ENCODE measurements around the gene TTC16. TPM values are rescaled to one million over a fixed set of nuclear protein-coding genes. Genes with fewer than 3 reads are reported as not detected.

TTC16 gene
- polyA plus RNA-seq, 1 donor from 2014 or later = 0.11 TPM

DNA sequence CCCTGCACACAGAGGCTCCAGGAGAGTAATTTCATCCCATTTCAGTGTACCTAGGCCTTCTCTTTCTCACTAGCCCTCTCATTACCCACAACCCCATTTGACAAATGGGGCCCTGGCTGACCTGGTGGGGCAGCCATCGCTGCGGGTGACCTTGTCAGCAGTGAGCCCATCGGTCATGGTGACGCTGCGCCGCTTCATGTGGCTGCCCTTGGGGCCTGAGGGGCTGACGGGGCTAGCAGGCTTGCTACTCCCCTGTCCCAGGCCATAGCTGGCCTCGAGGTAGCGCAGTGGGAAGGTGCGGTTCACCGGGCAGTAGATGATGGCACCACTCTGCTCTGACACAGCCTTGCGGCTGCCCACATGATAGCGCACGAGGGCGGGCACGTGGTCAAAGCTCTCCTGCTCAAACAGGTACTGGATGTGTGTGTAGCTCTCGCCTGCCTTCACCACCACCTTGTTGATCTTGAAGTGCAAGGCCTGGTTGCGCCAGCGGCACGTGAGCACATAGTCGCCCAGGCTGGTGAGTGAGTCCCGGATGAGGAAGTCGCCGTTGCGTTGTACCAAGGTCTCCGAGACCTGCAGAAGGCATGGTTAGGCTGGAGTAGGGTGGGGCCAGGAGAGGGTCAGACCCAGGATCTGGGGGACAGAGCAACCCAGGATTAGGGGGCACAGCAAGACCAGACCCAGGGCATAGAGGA is 33.4 kb downstream of the TTC16 start:
- H3F3A ChIP-seq (ENCODE audit: insufficient read depth, low read length, poor library complexity, severe bottlenecking) = no peaks in the 10 kb centered on the region
- H3K9me3 ChIP-seq (ENCODE audit: low read length) = no peaks in the 10 kb centered on the region
- H3K9ac ChIP-seq (ENCODE audit: low read length) = no peak overlapping the region
- no peak overlapping the region for H3K27ac ChIP-seq (ENCODE audit: low read length)
- no peaks in the 10 kb centered on the region for H4K20me1 ChIP-seq (ENCODE audit: insufficient read depth)
- H2AFZ ChIP-seq (ENCODE audit: low read depth, low read length) = no peak overlapping the region
- no peaks in the 10 kb centered on the region for H3K27me3 ChIP-seq (ENCODE audit: insufficient read depth, low read depth, low read length)
- H3K79me2 ChIP-seq (replicated peaks; ENCODE audit: insufficient read depth, low read length) = peaks cover 19% of the 10 kb centered on the region
- no peaks in the 10 kb centered on the region for H3K36me3 ChIP-seq (ENCODE audit: insufficient read depth, low read length)
- no peak overlapping the region for H3K4me3 ChIP-seq (ENCODE audit: low read length)
- TF ChIP-seq TAF1 (IDR thresholded peaks at IDR 0.05; ENCODE audit: low read depth) (no peak), SMC3 (conservative IDR thresholded peaks at IDR 0.05; ENCODE audit: poor library complexity) (no peak), MXI1 (conservative IDR thresholded peaks at IDR 0.05; ENCODE audit: poor library complexity, severe bottlenecking) (no peak), EZH2 (IDR thresholded peaks at IDR 0.05; ENCODE audit: borderline replicate concordance, insufficient read depth, low read length, poor library complexity, severe bottlenecking) (no peak), EP300 (conservative IDR thresholded peaks at IDR 0.05; ENCODE audit: poor library complexity, severe bottlenecking) (no peak), RAD21 (conservative IDR thresholded peaks at IDR 0.05) (no peak), POLR2AphosphoS5 (IDR thresholded peaks at IDR 0.05) (no peak)
- TF ChIP-seq, protein P1, sequence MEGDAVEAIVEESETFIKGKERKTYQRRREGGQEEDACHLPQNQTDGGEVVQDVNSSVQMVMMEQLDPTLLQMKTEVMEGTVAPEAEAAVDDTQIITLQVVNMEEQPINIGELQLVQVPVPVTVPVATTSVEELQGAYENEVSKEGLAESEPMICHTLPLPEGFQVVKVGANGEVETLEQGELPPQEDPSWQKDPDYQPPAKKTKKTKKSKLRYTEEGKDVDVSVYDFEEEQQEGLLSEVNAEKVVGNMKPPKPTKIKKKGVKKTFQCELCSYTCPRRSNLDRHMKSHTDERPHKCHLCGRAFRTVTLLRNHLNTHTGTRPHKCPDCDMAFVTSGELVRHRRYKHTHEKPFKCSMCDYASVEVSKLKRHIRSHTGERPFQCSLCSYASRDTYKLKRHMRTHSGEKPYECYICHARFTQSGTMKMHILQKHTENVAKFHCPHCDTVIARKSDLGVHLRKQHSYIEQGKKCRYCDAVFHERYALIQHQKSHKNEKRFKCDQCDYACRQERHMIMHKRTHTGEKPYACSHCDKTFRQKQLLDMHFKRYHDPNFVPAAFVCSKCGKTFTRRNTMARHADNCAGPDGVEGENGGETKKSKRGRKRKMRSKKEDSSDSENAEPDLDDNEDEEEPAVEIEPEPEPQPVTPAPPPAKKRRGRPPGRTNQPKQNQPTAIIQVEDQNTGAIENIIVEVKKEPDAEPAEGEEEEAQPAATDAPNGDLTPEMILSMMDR (IDR thresholded peaks at IDR 0.05; ENCODE audit: poor library complexity, severe bottlenecking) = no peak
- TF ChIP-seq, protein P2, sequence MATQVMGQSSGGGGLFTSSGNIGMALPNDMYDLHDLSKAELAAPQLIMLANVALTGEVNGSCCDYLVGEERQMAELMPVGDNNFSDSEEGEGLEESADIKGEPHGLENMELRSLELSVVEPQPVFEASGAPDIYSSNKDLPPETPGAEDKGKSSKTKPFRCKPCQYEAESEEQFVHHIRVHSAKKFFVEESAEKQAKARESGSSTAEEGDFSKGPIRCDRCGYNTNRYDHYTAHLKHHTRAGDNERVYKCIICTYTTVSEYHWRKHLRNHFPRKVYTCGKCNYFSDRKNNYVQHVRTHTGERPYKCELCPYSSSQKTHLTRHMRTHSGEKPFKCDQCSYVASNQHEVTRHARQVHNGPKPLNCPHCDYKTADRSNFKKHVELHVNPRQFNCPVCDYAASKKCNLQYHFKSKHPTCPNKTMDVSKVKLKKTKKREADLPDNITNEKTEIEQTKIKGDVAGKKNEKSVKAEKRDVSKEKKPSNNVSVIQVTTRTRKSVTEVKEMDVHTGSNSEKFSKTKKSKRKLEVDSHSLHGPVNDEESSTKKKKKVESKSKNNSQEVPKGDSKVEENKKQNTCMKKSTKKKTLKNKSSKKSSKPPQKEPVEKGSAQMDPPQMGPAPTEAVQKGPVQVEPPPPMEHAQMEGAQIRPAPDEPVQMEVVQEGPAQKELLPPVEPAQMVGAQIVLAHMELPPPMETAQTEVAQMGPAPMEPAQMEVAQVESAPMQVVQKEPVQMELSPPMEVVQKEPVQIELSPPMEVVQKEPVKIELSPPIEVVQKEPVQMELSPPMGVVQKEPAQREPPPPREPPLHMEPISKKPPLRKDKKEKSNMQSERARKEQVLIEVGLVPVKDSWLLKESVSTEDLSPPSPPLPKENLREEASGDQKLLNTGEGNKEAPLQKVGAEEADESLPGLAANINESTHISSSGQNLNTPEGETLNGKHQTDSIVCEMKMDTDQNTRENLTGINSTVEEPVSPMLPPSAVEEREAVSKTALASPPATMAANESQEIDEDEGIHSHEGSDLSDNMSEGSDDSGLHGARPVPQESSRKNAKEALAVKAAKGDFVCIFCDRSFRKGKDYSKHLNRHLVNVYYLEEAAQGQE (IDR thresholded peaks at IDR 0.05; ENCODE audit: borderline replicate concordance) = no peak
- no peak overlapping the region for H3K4me2 ChIP-seq (ENCODE audit: low read length)
- no peaks in the 10 kb centered on the region for H3K9me2 ChIP-seq (ENCODE audit: insufficient read depth, low read length)

DNA sequence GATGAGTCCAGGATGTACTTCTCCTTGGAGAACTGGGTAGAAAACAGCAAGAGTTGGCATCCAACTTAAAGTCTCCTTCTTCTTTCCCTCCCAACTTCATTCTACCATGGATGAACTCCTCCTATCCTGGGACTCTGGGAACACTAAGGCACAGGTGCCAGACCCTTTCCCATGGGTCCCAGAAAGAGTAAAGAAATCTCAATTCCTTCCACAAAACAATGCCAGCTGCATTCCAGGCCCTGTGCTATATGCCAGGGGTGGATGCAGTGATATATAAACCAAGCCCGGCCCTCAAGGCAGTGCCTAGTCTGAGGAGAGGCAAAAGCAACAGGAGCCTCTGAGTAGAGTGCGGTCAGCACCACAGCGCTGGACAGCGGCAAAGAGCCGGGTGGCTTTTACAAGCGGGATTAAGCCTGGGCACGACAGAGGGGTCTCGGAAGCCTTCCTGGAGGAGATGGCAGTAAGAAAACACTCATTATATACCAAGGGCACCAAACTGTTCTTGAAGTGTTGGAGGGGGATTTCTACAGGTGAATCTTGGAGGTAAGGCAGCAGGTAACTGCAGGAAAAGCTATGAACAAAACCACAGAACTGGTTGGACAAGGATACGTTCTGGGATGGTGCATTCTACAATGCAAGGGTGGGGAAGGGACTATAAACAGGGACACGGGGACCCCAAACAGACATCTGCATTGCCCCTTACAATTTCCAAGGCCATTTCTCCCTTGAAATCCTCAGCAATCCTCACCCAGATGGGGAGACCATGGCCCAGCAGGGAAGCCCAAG is 35.6 kb downstream of the TTC16 start:
- Histone ChIP-seq H3K27ac (ENCODE audit: low read length) (no peak overlapping the region), H2AFZ (ENCODE audit: low read depth, low read length) (no peak overlapping the region), H4K20me1 (ENCODE audit: insufficient read depth) (no peaks in the 10 kb centered on the region), H3K36me3 (ENCODE audit: insufficient read depth, low read length) (no peaks in the 10 kb centered on the region), H3K9me3 (ENCODE audit: low read length) (no peaks in the 10 kb centered on the region), H3K4me3 (ENCODE audit: low read length) (peak overlapping the region; percentile 100), H3K27me3 (ENCODE audit: insufficient read depth, low read depth, low read length) (no peaks in the 10 kb centered on the region), H3F3A (ENCODE audit: insufficient read depth, low read length, poor library complexity, severe bottlenecking) (no peaks in the 10 kb centered on the region), H3K4me2 (ENCODE audit: low read length) (no peak overlapping the region), H3K9ac (ENCODE audit: low read length) (peak overlapping the region; percentile 100), H3K9me2 (ENCODE audit: insufficient read depth, low read length) (no peaks in the 10 kb centered on the region), H3K79me2 (replicated peaks; ENCODE audit: insufficient read depth, low read length) (peaks cover 26% of the 10 kb centered on the region)
- TF ChIP-seq TAF1 (IDR thresholded peaks at IDR 0.05; ENCODE audit: low read depth) (no peak), EP300 (conservative IDR thresholded peaks at IDR 0.05; ENCODE audit: poor library complexity, severe bottlenecking) (no peak), SMC3 (conservative IDR thresholded peaks at IDR 0.05; ENCODE audit: poor library complexity) (no peak), RAD21 (conservative IDR thresholded peaks at IDR 0.05) (no peak), EZH2 (IDR thresholded peaks at IDR 0.05; ENCODE audit: borderline replicate concordance, insufficient read depth, low read length, poor library complexity, severe bottlenecking) (no peak), POLR2AphosphoS5 (IDR thresholded peaks at IDR 0.05) (no peak), MXI1 (conservative IDR thresholded peaks at IDR 0.05; ENCODE audit: poor library complexity, severe bottlenecking) (no peak)
- TF ChIP-seq, protein P2 (IDR thresholded peaks at IDR 0.05; ENCODE audit: borderline replicate concordance) = no peak
- TF ChIP-seq, protein P1 (IDR thresholded peaks at IDR 0.05; ENCODE audit: poor library complexity, severe bottlenecking) = no peak

Measured in neural cell (in vitro differentiated cells).